ENCODE measurements around the gene SUFU.
A peak's percentile ranks its signal among the peaks of the same experiment; 100 is the strongest.
"Not testable (repeated sequence)": the region's sequence is repeated elsewhere in the genome, so short reads cannot be mapped to it uniquely, and the experiment has no call there.

SUFU gene

DNA sequence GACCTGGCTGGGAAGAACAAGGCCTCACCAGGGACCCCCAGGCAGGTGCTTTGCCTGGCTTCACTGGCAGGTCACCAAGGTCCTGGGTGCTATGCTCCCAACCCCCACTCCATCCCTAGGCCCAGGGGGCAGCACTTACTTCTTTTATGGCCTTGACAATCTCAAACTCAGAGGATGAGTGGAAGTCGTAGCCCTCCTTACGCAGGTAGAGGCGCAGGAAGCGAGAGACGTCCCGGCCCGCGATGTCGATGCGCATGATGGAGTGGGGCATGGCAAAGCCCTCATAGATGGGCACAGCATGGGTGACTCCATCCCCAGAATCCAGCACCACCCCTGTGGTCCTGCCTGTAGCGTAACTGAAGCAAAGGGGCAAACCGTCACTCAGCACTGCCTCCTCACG, 19.8 kb upstream of the SUFU start:
- DNase-seq, result no peak

DNA sequence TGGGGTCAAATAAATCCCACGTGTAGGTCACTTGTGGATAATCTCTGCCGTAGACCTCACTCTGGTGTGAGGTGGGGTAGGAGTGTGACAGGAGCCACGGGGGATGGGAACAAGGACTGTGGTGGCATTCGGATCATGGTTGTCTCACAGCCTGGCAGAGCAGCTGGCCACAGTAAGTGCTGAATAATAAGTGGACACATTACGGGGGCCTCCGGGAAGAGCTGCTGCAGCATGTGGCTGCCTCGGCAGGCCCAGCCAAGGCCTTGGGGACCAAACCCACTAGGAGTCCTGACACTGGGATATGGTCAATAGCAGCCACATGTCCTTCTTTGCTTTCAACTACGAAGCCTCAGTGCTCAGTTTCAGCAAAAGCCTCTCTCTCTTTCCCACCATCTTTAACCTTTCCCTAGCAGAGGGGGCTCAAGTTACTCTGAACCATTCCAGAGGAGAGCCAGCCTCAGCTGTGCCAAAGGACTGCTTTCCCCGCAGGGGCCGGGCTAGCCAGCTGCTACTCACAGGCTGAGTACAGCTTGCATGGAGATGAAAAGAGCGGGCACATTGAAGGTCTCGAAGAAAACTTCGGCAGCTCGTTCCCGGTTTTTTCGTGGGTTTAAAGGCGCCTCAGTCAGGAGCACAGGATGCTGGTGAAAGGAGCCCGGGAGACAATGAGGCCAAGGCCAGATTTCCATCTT, 18.5 kb upstream of the SUFU start:
- no peak for DNase-seq

DNA sequence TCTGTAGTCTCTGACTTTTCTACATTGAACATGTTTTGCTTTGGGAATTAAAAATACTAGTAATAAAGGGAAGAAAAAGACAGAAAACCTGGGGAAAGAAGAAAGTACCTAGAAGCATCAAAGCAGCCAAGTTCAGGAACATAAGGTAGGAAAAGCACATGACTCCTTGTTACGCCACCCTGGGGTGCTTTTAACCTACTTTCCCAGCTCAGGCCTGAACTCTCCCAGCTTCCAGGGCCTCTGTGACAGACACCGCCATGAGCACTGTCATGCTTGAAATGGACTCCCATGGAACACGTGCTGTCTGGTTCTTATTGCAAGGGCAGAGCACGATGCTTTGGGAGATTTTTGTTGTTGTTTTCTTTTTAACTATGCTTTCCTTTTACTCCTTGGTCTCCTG, 12.6 kb upstream of the SUFU start:
- no peak for DNase-seq

DNA sequence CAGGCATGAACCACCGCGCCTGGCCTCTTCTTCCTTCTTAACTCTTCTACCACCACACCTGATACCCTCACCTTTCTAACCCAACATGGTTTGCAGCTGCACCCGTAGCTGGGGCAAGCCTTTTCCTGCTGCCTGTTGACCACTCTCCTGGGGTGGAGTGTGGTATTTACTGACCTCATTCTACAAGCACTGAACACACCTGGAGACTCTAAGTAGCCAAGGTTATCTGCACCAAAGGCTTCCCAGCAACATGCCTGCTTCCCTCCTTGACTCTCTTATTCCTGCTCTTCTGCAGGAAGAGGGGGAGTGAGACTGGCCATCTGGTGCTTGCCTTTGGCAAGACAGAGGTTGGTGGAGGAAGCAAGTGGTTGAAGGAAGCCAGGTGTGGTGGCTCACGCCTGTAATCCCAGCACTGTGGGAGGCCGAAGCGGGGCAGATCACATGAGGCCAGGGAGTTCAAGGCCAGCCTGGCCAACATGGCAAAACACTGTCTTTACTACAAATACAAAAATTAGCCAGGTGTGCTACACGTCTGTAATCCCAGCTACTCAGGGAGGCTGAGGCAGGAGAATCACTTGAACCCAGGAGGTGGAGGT, 11.3 kb upstream of the SUFU start:
- no peak for DNase-seq

DNA sequence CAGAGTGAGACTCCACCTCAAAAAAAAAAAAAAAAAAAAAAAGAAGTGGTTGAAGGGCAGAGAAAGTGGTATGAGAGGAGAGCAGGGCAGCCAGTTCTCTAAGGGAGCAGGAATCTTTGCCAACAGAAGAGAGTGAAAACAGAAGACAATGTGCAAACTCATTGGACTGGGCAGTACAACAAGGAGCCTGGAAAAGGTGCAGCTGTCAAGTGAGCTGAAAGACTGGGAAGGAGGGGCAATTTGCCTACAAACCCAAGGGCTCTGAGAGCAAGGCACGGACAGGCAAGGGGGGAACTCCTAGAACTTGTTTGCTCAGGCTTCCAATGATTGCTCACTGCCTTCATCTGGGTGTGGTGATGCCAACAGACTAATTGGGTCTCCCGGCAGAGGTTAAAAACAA, 10.8 kb upstream of the SUFU start:
- no peak for DNase-seq

DNA sequence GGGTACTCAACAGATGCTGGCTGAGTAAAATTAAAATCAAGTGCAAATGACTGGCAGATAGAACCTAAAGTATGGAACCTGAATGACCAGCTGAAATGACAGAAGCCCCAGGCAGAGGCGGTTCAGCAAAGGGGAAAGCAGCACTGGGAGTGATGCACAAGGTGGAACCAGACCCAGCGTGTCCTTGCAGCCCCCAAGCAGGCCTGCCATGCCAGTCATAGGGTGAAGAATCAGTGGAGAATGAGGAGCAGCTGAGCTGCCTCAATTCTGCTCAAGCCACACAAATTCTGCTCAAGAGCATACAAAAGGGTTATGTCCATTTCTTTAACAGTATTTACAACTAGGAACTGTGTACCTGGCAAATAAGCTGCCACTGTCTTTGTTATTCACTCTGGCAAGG, 10.0 kb upstream of the SUFU start:
- no peak for DNase-seq

DNA sequence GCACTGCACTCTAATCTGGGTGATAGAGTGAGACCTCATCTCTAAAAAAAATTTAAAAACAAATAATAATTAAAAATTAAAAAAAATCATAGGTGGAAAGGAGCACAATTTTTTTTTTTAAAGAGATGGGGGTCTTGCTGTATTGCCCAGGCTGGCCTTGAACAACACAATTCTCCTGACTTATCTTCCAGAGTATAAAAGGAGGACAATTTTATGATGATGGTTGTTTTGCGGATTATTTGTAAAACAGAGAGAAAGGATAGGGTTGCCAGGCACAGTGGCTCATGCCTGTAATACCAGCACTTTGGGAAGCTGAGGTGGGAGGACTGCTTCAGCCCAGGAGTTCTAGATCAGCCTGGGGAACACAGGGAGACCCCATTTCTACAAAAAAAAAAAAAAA, 6.2 kb upstream of the SUFU start:
- no peak for DNase-seq

DNA sequence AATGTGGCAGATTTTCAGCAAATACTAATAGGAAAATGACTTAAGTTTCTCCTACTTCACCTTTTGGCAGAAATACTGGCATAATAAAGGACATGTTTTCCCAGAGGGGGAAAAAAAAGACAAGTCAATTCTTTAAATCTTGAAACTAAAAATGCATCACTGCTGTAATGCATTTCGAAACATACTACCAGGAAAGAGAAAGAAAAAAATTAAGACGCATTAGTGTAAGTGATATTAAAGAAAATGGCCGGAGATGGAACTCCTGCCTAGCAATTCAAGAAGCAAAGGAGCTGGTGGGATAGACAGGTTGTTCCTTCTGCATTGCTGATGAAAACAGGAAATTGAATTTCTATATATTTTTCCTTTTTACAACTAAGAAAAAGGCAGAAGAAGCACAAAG, 4.4 kb upstream of the SUFU start:
- no peak for DNase-seq

DNA sequence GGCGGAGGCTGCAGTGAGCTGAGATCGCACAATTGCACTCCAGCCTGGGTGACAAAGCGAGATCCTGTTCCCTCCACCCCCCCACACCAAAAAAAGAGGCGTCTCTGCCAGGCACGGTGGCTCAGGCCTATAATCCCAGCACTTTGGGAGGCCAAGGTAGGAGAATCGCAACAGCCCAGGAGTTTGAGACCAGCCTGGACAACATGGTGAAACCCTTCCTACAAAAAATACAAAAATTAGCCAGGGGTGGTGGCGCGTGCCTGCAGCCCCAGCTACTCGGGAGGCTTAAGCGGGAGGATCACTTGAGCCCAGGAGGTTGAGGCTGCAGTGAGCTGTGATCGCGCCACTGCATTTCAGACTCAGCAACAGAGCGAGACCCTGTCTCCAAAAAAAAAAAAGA, 3.1 kb upstream of the SUFU start:
- not testable (repeated sequence) for DNase-seq

DNA sequence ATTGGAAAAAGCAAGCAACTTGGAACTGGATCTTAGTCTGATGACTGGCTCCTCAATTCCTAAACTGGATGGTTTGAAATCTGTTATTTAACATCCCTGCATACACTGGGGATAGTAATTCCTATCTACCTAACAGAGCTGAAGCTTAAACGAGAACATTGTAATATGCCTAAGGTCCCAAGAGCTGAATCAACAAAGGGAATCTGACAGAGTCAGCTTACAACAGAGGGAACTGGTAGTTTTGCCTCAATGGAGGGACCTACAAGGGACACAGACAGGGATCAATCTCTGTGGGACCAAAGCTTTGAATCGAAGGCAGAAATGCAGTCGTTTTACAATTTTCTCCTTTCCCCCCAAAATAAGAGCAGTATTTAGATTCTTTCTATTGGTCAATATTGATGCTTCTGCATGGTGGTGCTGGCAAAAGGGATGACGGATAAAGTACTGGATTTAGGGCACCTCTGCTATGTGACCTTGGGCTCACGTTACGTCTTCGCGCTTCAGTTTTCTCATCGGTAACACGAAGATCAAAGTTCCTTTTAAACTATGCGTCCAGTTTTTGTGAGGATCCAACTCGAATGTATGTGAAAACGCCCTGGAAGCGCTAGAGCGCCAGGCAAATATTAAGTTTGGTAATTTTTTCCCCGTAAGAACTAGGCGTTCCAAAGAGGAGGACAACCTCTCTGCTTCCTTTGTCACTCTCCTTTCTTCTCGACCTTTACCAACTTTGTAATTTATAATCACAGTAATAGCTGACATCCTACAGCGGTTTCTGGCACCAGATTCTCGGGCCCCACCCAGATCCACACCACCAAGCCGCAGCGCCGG, 2.4 kb upstream of the SUFU start:
- DNase-seq, result no peak

DNA sequence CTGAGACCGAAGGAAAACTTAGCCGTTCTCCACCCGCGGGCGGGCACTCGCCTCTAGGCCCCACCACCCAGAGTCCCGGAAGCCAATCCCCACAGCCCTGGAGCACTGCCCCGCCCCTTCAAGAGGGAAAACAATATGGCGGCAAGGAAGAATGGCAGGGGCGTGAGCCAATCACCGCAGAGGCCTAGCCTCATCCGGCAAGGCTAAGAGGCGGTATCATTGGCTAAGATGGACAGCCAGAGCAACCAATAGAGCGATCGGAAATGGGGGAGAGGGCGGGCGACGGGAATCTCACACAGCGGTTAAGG, 1.8 kb upstream of the SUFU start:
- DNase-seq, result peak; percentile 57

DNA sequence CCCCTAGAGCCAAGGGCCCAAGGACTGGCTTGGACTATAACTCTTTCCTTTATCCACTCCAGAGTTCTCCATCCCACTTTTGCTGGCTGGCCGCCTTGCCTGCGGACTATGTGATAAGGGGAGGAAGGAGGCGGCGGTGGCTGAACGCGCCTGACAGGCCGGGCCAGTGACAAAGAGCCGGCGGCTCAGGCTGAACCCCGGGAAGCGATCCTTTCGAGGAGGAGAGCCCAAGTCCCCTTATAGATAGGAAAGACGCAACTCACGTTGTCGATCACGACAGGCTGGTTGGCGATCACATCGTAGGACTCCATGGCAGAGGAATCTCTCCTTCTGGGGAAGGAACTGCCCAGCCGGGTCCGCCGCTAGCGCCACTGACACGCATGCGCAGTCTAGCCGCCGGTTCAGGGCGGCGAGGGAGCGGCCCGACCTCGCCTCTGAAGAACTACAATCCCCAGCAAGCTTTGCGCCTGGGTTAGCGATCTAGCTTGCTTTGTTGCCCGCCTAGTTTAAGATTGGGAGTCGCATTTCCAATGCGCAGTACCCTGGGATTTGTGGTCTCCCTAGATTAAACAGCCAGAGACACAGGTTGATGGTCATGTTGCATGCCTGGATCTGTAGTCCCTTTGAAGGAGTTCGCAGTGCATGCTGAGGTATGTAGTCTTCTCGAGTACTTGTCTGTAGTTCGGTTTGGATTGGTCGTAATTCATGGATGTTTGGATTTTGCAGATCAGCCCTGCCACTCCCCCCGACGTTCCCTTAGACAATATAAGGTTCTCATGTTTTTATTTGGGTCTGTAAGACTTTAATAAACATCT, 1.2 kb upstream of the SUFU start, which contains the start of gene ACTR1A:
Gene ACTR1A, minus strand, starts transcription at position 376 of the 815 bp plus-strand sequence. Its CDS starts 65 bp downstream, at position 311.
- peak; percentile 86 for DNase-seq

DNA sequence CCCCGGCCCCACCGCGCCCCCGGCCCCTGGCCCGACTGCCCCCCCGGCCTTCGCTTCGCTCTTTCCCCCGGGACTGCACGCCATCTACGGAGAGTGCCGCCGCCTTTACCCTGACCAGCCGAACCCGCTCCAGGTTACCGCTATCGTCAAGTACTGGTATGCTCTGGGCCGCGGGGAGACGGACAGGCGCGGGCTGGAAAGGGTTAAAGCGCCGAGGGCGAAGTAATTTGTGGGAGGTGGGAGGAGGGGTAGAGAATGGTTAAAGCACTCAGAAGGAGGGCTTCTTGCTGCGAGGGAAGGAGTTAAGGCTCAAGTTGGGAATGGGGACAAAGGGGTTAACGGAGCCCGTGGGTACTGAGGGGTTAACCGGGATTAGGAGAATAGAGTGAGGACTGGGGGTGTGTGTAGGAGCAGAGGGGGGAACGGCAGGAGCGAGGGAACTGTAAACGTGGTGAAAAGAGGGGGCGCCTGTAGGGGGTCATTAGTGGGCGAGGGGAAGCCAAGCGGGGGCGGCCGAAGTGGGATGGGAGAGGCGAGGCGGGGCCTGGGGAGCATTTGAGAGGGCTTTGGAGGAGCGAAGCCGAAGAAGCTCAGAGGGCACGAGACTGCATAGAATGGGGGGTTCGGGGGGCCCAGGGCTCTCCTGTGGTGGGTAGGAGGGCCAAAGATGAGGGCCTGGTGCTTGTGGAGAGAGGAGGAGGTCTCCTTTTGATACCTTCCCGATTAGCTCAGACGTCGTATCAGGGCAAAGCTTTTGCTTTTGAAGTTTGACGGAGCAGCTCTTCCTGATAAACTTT, 605 bp downstream of the SUFU start:
- no peak for DNase-seq

DNA sequence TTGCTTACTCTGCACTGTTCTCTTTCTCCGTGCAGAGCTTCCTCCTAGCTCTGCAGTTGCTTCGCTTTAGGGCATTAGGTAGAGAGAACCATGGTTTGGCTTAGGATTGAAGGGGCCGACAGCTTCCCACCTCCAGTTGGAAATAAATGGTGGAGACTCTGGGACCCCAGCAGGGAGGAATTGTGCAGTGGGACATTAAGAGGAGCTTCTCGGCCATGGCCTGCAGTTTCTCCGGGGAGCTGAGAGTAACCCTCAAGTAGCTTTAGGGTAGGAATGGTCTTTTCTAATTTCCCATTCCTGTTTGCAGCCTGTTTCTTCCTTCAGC, 1.2 kb downstream of the SUFU start:
- no peak for DNase-seq

DNA sequence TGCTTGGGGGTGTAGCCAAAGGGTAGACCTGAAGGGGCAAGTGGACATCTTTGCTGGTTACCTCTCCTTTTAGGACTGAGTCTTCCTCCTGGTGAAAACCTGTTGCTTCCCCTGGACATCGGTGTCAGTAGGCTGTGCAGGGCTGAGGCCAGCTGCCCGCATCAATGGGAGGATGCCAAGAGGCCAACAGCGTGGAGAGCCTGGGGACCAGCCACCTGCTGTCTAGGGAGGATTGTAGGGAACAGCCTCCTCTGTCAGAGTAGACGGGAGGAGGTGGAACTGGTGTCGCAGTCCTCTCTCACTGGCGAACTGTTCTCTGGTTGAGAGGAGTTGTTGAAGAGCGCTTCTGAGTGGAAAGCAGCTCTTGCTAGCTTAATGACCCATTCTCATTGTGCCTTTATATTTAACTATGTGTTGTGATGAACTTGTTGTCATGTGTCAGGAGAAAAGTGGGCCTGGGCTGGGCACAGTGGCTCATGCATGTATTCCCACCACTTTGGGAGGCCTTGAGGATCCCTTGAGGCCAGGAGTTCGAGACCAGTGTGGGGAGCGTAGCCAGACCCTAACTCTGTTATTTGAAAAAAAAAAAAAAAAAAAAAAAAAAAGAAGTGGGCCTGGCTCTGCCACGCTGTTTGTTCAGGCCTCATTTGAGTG, 1.8 kb downstream of the SUFU start:
- DNase-seq, result no peak

DNA sequence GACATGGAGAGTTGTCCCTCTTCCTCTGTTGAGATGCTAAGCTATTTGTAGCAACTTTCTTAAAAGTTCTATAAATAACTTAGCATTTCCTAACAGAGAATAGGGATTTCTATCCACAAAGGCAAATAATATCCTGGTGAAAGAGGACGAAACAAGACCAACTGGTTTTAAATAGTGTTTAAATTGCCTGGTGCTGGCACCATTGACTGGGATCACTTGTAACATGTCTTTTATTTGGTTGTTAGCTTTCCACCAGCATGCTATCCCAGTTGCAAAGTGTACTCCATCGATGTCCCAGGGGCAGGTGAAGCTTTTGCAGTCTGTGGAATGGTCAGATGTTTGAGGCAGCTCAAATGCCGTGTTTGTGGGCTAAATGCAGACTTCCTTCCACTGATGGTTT, 3.7 kb downstream of the SUFU start:
- no peak for DNase-seq

DNA sequence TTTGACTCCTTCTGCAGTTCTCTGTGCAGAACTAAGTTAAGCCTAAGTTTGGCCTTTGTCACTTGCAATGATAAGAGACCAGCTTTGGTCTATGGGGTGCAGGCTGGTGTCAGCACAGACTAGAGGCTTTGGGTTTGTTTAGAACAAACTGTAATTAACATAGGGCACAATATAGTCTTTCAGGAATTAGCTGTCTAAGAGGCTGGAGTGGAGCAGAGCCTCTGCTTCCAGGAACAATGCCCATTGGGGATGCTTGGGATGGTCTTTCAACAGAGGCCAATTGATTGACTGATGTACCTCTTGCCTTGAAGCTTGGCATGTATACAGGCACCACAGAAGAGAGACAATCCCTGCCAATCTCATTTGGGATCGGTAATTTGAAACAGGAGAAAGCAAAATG, 4.7 kb downstream of the SUFU start:
- no peak for DNase-seq

DNA sequence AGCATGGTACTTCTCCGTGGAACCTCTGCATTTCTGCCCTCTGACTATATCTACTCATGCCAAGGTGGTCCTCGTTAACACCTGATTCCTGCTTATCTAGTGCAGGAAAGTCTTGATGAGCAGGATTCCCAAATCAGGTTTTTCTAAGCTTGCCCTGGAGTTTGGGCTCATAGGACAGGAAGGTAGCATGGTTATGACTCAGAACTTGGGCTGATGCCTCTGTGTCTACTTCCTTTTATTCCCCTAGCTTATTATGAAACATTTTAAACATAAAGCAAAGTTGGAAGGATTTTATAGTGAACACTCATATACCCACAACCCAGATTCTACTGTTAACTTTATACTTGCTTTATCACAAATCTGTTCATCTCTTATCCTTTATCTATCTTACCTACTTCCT, 5.6 kb downstream of the SUFU start:
- DNase-seq, result no peak

DNA sequence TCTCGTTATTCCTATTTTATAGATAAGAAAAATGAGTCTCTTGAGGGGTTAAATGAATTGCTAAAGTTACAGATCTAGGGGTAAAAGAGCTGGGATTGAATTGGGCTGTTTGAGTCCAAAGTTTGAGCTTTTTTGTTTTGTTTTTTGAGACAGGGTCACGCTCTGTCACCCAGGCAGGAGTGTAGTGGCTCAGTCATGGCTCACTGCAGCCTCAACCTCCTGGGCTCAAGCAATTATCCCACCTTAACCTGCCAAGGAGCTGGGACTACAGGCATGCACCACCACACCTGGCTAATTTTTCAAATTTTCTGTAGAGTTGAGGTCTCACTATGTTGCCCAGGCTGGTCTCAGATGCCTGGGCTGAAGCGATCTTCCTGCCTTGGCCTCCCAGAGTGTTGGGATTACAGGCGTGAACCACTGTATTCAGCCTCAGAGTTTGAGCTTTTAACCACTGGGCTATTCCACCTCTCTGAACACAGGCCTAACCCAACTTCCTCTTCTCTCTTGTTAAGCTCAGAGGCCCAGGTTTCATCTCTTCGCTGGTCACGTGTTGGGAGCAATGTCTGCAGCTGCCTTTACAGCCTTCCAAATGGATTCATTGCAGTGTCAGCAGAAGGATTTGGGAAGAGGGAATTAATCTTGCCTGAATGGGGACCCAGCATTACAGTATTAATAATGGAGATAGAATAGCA, 8.0 kb downstream of the SUFU start:
- no peak for DNase-seq

DNA sequence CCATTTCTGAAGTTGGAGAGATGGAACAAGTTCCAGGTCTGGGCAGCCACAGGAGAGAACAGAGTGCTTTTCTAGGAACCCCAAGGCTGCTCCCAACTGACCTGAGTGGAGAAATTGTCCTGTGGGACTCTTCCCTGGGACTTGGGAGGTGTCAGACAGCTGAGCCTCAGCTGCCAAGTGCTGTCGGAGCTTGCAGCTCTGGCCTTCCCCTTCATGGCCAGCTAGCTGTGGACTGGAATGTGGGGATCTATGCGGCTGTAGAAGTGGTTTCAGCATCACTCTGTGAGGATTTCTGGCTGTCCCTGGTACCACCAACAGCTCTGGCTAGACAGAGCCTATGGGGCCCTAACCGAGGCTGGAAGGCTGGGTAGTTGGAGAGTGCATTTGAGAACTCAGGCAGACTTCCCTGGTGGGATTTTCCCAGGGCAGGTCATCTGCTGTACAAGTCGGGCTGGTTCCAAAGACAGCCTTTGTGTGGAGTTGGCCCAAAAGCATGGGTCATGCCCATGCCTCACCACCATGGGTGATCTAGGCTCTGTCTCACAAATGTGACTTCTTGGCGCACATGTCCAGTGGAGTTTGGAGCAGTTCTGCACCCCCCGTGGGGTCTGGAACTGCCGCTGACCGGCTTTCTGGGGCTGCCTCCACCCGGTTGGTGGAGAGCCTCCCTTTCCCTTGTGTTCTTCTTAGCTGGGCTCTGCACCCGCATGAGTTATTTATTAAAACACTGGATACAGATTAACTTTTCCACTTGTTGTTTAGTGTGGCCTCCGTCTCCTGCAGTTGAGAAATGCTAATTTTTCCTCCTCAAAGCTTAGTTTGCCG, 10.9 kb downstream of the SUFU start:
- DNase-seq, result no peak

DNA sequence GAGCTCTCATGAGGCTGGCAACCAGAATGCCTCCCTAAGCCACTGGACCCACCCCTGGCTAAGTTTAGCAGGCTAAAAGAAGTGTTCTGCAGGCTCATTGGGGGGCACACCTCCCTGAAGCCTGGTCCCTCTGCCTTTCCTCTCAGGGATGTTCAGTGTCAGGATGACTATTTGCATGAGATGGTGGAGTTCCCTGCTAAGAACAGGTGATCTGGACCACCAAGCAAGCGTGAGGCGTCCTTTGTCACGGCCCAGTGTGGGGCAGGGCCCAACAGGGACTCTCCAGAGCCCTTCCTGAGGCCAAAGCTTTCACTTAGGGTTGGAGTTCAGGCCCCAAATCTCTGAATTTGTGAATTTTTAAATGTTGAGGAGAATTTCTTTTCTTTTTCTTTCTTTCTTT, 12.0 kb downstream of the SUFU start:
- no peak for DNase-seq
